ENCODE data around the gene FBXO38.

Gene FBXO38, protein sequence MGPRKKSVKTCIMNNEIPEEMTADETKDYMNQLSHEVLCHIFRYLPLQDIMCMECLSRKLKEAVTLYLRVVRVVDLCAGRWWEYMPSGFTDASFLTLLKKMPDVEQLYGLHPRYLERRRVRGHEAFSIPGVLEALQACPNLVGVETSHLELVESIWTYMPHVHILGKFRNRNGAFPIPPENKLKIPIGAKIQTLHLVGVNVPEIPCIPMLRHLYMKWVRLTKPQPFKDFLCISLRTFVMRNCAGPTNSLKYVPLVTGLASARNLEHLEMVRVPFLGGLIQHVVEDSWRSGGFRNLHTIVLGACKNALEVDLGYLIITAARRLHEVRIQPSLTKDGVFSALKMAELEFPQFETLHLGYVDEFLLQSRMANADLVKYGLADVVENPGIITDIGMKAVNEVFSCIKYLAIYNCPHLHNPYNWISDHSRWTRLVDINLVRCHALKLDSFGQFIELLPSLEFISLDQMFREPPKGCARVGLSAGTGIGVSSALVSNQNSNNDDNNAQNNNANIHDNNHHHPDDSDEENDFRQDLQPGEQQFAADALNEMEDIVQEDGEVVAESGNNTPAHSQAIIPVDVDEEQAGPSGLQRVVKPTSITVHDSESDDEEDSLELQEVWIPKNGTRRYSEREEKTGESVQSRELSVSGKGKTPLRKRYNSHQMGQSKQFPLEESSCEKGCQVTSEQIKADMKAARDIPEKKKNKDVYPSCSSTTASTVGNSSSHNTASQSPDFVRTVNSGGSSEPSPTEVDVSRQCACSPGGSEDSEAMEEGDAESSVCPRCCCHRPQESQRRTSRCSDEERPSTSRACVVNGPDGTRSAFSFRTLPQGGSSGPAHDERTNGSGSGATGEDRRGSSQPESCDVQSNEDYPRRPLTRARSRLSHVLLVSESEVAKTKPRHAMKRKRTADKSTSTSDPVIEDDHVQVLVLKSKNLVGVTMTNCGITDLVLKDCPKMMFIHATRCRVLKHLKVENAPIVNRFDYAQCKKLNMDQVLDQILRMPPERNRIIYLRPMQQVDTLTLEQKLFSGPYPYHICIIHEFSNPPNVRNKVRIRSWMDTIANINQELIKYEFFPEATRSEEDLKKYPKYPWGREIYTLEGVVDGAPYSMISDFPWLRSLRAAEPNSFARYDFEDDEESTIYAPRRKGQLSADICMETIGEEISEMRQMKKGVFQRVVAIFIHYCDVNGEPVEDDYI

GRCh38 chr5:148383564-148384379 is at the start of gene FBXO38:
Gene FBXO38 (plus strand): TSS chr5:148383958. CDS start chr5:148394777, 10,819 bp downstream.
- in situ Hi-C loops (cut with MboI; ENCODE audit: low sequenced_read_pairs) = no loop called here

DNA sequence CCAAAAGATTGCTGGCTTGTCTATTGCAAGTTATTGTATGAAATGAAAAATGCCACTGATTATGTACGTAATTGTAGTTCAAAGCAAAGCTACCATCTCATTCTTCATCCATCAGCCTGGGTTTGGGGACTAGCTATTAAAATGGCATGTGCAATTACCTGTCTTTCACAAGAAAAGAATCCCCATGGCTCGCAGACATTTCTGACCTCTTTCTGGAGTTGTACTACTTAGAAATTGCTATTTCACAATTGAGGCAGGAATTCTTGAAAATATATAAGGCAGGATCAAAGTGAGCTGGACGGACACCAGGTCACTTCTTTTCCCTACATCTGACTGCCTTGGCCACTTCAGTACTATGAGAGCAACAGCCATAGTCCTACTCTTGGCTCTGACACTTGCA is 48.5 kb upstream of the FBXO38 start, which contains the start of gene SPINK9:
TSS of gene SPINK9 (plus strand) at position 301 of the 400 bp plus-strand sequence. CDS start at position 356, 55 bp downstream.
- in situ Hi-C loops (cut with MboI; ENCODE audit: low sequenced_read_pairs) = no loop called here

DNA sequence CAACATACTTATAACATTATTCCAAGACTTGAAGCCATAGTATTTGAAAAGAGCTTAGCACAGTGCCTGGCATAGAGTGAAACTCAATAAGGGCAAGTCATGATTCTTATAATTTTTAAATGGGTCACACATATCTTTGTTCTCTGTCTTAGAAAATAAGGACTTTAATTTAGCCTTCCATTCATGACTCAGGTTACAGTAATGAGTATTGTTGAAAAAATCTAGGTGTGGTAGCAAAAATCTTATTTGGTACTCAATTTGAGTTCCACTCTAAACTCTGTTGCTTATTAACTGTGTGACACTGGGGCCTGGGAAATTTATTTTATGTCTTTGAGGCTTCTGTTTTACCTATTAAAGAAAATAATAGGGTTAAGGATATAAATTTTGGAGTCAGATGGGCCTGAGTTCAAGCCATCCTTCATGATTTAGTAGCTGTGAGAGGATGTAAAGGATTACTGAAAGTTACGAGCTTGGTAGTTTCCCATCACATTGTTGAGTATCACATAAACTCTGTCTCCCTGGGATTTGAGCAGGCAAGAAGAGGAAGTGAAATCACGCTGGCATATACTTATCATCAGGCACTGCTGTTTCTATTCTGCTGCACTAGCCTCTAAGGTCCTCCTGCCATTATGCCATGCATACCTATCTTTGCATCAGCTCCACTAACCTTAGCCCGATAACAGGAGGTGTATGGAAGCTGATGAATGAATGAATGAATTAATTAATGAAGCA is 46.9 kb upstream of the FBXO38 start:
- in situ Hi-C loops (cut with MboI; ENCODE audit: low sequenced_read_pairs) = no loop called here

GRCh38 chr5:148342371-148343045 is 41.2 kb upstream of the FBXO38 start:
- in situ Hi-C loops (cut with MboI; ENCODE audit: low sequenced_read_pairs) = no loop called here

DNA sequence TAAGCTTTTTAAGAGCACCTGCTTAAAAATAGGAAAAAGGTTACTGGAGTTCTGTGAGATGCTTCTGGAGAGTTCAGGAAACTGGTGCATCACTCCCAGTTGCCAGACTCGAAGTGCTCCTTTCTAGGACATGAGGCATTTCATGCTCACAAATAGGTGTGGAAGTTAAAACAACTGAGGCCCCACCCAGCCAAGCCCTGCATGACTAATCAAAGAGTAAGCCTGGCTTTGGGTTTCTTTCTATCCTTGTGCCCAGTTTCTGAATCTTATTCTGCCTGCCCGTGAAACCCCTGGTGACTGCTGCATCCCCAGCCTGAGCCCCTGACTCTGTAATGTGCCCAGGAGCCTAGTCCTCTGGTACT is 40.7 kb upstream of the FBXO38 start:
- in situ Hi-C loops (cut with MboI; ENCODE audit: low sequenced_read_pairs) = no loop called here

DNA sequence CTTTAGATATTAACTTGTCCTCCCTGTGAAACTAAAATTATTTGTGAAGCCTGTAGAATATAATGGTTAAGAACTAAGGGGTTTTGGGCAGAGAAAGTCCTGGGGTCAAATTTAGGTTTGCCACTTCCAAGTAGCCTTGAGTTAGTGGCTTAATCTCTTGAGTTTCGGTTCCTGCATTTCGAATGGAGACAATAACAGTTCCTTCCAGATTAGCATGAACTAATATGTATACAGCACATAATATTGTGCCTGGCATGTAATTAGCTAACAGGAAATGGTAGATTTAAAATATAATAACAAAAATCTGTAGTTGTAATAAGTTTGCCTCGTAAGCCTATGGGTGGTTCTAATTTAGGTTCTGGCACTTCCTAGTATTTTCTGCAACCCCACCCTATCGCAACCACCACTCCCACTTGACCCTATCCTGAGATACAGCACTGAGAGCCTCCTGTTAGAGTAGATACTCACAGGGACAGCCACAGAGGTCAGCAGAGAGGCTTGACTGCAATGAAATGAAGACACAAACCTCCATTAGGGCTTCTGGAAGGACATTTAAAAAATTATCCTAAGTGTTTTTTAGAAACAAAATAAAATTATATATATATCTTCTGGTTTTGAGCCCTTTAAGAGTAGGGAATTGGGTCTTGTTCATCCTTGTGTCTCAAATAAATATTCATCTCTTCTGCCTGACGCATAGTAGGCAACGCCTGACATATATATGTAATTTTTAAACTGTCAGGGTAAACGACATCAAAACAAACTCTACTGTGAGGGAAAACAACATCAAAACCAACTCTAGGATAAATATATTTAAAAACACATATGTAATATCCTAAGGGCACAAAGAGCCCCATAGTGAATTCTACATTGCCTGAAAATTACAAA is 39.9 kb upstream of the FBXO38 start:
- in situ Hi-C loops (cut with MboI; ENCODE audit: low sequenced_read_pairs) = no loop called here

DNA sequence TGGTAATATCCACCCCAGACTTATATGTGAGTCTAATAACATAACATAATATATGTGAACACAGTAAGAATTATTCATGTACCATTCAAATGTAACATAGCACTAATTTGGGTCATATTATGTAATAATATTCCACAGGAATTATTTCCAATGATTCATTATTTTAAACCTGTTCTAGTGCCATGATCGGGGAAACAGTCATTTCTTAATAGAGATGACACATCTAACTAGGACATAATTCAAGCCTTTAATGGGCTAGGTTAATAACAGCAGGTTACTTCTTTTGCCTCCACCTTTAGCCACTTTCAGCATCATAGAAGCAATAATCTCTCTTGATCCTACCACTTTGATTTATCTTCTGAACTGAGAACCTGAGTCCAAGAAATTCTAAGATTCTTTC is 36.1 kb upstream of the FBXO38 start:
- in situ Hi-C loops (cut with MboI; ENCODE audit: low sequenced_read_pairs) = no loop called here

DNA sequence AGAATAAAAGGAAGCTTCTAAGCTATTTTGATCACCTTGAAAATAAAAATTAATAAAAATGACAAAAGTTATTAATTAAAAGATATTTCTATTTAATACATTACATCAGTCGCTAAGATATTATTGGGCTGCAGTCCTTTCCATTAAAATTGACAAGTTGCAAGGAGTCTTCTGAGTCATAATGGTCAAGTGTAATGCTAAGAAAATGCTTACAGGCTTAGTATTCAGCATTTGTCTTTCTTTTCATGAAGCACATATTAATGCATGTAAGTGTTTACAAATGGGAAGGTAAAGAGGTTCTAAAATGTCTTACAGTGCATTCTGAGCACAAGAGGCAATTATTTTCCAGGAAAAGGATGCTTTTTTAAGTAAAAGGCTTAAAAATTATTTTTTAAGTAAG is 31.1 kb upstream of the FBXO38 start:
- in situ Hi-C loops (cut with MboI; ENCODE audit: low sequenced_read_pairs) = no loop called here

DNA sequence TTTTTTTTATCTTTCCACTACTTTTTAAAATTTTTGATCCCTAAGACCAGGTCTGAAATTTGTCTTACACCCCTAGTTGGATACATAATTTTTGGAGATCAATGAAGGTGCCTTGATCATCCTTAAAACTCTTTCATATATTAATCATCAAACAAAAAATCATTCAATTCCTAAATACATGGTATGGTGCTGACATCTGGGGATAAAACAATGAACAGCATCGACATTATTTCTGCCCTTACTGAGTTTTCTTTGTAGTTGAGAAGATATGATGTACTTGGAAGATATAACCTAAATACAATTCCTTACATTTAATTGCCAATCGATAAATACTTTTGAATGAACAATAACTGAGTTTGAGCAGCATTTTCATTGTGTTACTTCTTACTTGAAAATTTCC is 30.1 kb upstream of the FBXO38 start:
- in situ Hi-C loops (cut with MboI; ENCODE audit: low sequenced_read_pairs) = no loop called here

GRCh38 chr5:148364343-148364742 is 19.4 kb upstream of the FBXO38 start:
- in situ Hi-C loops (cut with MboI; ENCODE audit: low sequenced_read_pairs) = no loop called here

- in situ Hi-C loops (cut with MboI; ENCODE audit: low sequenced_read_pairs) = no loop called here
Observed at GRCh38 chr5:148368299-148368698, 15.5 kb upstream of the FBXO38 start.

DNA sequence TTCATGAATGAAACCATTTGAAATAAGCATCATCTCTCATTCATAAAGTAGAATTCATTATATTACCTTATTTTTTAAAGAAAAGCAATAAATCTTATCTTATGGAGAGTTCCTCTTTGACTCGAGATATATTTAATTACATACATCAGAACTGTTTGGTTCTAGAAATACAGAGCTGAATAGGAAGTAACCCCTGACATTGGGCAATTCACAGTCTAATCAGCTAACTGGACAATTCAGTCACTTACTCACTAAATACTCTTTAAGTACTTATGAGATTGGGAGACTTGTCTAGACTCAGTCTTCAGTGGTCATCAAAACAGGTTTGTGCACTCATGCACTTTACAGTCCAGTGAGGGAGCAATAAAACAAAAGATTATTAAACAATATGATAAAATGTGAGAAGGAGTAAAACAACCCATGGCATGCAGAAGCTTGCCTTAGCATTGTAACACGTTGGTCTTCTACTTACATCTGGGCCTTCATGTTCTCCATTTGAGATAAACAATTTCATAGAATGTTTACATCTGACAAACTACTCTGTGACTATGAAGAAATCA is 11.5 kb upstream of the FBXO38 start:
- in situ Hi-C loops (cut with MboI; ENCODE audit: low sequenced_read_pairs) = no loop called here

DNA sequence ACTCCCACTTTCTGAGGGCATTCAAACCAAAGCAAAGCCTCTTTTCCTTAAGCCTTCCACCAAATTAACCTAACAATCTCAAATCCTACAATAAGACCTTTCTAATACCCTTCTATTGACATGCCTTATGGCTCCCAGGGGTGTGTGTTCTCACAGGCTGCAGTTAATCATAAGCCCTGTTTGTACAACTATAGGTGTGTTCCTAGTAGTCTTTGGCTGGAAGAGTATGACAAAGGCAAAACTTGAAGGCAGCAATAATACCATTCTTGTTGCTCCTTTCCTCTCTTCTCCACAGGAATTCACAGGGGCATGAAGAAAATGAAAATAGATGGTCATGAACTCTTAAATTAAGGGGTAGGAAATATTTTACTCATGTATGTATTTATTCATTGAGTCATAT is 10.9 kb upstream of the FBXO38 start:
- in situ Hi-C loops (cut with MboI; ENCODE audit: low sequenced_read_pairs) = no loop called here

- in situ Hi-C loops (cut with MboI; ENCODE audit: low sequenced_read_pairs) = no loop called here
Observed at GRCh38 chr5:148374690-148375360, 8.9 kb upstream of the FBXO38 start.

DNA sequence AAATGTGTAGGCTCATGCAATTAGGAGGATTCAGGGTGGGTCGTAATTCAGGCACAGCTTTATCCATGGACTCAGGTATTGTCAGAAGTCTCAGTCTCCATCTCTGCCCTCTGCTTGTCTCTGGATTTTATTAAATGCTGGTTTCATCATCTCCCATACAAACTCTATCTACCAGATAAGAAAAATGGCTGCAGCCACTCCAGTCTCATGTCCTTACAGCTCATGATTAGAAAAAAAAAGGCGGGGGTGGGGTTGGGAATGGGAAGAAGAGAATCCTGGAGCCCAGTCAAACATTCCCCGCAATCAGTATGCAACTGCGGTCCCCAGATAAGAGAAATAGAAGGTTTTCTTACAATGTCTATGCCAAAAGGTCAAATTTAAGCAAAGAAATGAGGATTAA is 7.6 kb upstream of the FBXO38 start:
- in situ Hi-C loops (cut with MboI; ENCODE audit: low sequenced_read_pairs) = no loop called here

DNA sequence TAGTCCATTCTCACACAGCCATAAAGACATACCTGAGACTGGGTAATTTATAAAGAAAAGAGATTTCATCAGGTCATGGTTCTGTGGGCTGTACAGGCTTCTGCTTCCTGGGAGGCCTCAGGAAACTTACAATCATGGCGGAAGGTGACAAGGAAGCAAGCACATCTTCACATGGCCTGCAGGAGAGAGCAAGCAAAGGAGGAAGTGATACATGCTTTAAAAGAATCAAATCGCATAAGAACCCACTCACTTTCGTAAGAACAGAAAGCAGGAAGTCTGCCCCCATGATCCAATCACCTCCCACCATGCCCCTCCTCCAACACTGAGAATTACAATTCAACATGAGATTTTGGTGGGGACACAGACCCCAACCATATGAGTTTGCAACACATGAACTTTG is 5.1 kb upstream of the FBXO38 start:
- in situ Hi-C loops (cut with MboI; ENCODE audit: low sequenced_read_pairs) = no loop called here

DNA sequence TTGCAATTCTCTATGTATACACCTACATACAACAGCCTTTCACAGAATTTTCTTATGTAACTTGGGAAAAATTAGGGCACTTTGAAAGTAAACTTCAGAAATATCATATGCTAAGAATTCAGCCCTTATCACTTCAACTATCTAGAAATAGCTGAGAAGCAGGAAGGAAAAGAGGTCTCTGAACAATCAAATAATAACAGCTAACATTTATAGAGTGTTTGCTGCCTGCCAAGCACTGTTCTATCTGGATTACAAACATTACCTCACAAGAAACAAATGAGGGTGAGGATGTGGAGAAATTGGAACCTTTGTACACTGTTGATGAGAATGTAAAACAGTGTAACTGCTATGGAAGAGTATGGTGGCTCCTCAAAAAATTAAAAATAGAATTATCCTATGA is 4.4 kb upstream of the FBXO38 start:
- in situ Hi-C loops (cut with MboI; ENCODE audit: low sequenced_read_pairs) = no loop called here

All from HL-60/S4 treated with retinoic acid at 250 ng/mL for 4 days and 3 days (cell line).